Measurements from ENCODE around the gene GP1BB. TPM values are rescaled to one million over a fixed set of nuclear protein-coding genes. Genes with fewer than 3 reads are reported as not detected.
A peak's percentile ranks its signal among the peaks of the same experiment; 100 is the strongest.

The GP1BB gene
- total RNA-seq, 1 experiment from 2014 or later: 4.3 TPM

DNA sequence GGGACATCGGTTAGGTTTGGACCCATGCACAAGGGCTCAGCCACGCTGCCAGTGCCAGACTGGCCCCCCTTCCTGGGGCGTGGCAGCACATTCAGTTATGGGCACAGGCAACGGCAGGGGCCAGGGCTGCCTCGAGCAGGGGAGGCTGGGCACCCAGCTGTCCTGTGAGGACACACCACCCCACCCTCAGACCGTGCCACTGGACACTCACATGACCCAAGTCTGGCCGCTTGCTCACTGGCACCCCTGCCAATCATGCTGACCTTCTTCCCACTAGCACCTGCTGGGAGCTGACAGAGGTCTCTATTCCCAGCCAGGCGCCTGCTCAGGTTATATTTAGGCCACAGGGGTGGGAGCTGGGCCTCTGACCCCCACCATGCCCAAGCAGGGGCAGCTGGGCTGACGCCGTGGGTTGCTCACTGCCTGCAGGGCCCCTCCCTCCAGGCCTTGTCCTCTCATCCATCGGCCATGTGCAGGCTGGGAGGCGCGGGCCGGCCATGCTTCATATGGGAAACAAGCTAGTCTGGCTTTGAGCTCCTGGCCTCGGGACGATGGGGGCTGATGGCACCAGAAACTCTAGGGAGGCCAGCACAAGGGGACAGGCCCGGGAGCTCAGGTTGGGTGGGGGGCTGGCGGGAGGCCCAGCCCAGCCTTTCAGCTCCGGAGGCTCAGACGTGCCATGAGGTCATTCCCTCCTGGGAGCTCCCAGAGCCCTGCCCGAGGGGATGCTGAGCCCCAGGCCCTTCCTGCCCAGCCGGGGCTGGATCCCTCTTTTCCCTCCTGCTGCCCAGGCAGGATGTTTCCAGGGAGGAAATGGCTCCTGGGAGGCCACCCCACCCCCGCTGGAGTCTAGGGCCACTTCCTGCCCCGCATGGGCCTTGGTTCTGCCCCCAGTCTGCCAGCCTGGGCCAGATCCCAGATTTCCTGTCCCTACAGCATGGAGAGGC, 22.1 kb downstream of the GP1BB start:
- Mint-ChIP-seq H3K9me3 (no peaks in the 10 kb centered on the region), H3K4me3 (no peak overlapping the region), H3K36me3 (no peaks in the 10 kb centered on the region), H3K27ac (no peak overlapping the region), H3K27me3 (ENCODE audit: low read depth) (no peaks in the 10 kb centered on the region; the same call in 1 of the 2 replicates), H3K4me1 (0 out of 2 replicates have a peak, but pooled peaks cover 2% of the 10 kb centered on the region)
- no peak for DNase-seq (ENCODE audit: low spot score)
- TF ChIP-seq ETV6 (CRISPR knock-in tag; IDR thresholded peaks at IDR 0.05) (peak; percentile 31; the same call in 1 of the 2 replicates), SOX15 (CRISPR knock-in tag; IDR thresholded peaks at IDR 0.05) (no peak), RORB (CRISPR knock-in tag; IDR thresholded peaks at IDR 0.05) (no peak), AR (CRISPR knock-in tag; IDR thresholded peaks at IDR 0.05) (no peak)
- ChIA-PET POLR2A (no interaction called here), CTCF (interaction anchor here (0.8 to 4.4 kb wide), 15 partner anchors 8 to 208 kb away, joined by 3 to 42 read pairs (median 4); no protein-coding TSS in a partner anchor)
- peak; percentile 25; the same call in 1 of the 2 replicates for ATAC-seq

GRCh38 chr22:19746726-19747125, 23.4 kb downstream of the GP1BB start:
- Mint-ChIP-seq H3K9me3 (no peaks in the 10 kb centered on the region), H3K27me3 (ENCODE audit: low read depth) (peaks cover 1% of the 10 kb centered on the region; the same call in 1 of the 2 replicates), H3K4me3 (no peak overlapping the region), H3K27ac (no peak overlapping the region), H3K36me3 (no peaks in the 10 kb centered on the region), H3K4me1 (0 out of 2 replicates have a peak, but pooled peaks cover 2% of the 10 kb centered on the region)
- TF ChIP-seq TP53 (CRISPR knock-in tag; IDR thresholded peaks at IDR 0.05): no peak
- TF ChIP-seq, protein P1, sequence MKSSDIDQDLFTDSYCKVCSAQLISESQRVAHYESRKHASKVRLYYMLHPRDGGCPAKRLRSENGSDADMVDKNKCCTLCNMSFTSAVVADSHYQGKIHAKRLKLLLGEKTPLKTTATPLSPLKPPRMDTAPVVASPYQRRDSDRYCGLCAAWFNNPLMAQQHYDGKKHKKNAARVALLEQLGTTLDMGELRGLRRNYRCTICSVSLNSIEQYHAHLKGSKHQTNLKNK (CRISPR knock-in tag; IDR thresholded peaks at IDR 0.05): no peak
- TF ChIP-seq FOXJ3 (CRISPR knock-in tag; IDR thresholded peaks at IDR 0.05; ENCODE audit: borderline replicate concordance): no peak
- no peak for TF ChIP-seq PRRX2 (CRISPR knock-in tag; IDR thresholded peaks at IDR 0.05)
- no peak for TF ChIP-seq NFATC4 (CRISPR knock-in tag; IDR thresholded peaks at IDR 0.05)
- TF ChIP-seq RORB (CRISPR knock-in tag; IDR thresholded peaks at IDR 0.05): no peak
- TF ChIP-seq, protein P2, sequence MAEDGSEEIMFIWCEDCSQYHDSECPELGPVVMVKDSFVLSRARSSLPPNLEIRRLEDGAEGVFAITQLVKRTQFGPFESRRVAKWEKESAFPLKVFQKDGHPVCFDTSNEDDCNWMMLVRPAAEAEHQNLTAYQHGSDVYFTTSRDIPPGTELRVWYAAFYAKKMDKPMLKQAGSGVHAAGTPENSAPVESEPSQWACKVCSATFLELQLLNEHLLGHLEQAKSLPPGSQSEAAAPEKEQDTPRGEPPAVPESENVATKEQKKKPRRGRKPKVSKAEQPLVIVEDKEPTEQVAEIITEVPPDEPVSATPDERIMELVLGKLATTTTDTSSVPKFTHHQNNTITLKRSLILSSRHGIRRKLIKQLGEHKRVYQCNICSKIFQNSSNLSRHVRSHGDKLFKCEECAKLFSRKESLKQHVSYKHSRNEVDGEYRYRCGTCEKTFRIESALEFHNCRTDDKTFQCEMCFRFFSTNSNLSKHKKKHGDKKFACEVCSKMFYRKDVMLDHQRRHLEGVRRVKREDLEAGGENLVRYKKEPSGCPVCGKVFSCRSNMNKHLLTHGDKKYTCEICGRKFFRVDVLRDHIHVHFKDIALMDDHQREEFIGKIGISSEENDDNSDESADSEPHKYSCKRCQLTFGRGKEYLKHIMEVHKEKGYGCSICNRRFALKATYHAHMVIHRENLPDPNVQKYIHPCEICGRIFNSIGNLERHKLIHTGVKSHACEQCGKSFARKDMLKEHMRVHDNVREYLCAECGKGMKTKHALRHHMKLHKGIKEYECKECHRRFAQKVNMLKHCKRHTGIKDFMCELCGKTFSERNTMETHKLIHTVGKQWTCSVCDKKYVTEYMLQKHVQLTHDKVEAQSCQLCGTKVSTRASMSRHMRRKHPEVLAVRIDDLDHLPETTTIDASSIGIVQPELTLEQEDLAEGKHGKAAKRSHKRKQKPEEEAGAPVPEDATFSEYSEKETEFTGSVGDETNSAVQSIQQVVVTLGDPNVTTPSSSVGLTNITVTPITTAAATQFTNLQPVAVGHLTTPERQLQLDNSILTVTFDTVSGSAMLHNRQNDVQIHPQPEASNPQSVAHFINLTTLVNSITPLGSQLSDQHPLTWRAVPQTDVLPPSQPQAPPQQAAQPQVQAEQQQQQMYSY (CRISPR knock-in tag; IDR thresholded peaks at IDR 0.05): no peak
- TF ChIP-seq, protein P3, sequence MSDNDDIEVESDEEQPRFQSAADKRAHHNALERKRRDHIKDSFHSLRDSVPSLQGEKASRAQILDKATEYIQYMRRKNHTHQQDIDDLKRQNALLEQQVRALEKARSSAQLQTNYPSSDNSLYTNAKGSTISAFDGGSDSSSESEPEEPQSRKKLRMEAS (CRISPR knock-in tag; IDR thresholded peaks at IDR 0.05): no peak
- TF ChIP-seq NFYB (CRISPR knock-in tag; conservative IDR thresholded peaks at IDR 0.05; ENCODE audit: low read depth): no peak
- no peak for TF ChIP-seq CDX4 (CRISPR knock-in tag; IDR thresholded peaks at IDR 0.05; ENCODE audit: borderline replicate concordance)
- TF ChIP-seq, protein P4, sequence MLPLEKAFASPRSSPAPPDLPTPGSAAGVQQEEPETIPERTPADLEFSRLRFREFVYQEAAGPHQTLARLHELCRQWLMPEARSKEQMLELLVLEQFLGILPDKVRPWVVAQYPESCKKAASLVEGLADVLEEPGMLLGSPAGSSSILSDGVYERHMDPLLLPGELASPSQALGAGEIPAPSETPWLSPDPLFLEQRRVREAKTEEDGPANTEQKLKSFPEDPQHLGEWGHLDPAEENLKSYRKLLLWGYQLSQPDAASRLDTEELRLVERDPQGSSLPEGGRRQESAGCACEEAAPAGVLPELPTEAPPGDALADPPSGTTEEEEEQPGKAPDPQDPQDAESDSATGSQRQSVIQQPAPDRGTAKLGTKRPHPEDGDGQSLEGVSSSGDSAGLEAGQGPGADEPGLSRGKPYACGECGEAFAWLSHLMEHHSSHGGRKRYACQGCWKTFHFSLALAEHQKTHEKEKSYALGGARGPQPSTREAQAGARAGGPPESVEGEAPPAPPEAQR (CRISPR knock-in tag; IDR thresholded peaks at IDR 0.05): no peak
- no peak for TF ChIP-seq ZNF416 (CRISPR knock-in tag; IDR thresholded peaks at IDR 0.05)
- no peak for TF ChIP-seq TCF7 (CRISPR knock-in tag; IDR thresholded peaks at IDR 0.05; ENCODE audit: low read depth)
- TF ChIP-seq FOXP1 (CRISPR knock-in tag; IDR thresholded peaks at IDR 0.05; ENCODE audit: borderline replicate concordance): no peak
- TF ChIP-seq SMAD4 (CRISPR knock-in tag; IDR thresholded peaks at IDR 0.05): no peak
- TF ChIP-seq, protein P5, sequence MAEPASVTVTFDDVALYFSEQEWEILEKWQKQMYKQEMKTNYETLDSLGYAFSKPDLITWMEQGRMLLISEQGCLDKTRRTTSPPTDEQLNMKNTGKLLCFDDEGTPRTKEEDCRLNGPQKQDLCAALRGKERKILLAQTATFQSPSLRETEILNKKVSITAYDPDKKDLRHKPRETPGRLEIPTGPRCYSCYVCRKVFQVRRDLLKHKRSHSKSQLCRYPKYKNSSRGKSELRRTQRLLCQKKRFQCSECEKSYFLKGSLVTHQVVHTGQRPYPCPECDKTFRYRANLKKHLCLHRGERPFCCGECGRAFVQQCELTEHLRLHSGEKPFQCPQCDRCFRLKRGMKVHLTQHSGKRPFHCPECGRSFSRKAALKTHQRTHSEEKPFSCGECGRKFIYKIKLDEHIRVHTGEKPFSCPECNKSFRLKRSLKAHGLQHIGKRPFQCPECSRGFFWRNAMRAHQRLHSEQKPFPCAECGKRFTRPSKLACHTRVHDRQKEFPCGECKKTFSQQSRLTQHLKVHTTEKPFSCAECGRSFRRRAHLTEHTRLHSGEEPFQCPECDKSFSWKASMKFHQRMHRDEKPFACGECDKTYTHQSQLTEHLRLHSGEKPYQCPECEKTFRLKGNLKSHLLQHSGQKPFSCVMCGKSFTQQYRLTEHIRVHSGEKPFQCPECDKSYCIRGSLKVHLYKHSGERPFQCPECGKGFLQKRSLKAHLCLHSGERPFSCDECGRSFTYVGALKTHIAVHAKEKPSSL (CRISPR knock-in tag; conservative IDR thresholded peaks at IDR 0.05): no peak
- TF ChIP-seq ZNF138 (CRISPR knock-in tag; conservative IDR thresholded peaks at IDR 0.05): no peak
- TF ChIP-seq ZNF671 (CRISPR knock-in tag; IDR thresholded peaks at IDR 0.05): no peak
- no peak for DNase-seq (ENCODE audit: low spot score)
- POLR2A ChIA-PET: no interaction called here
- CTCF ChIA-PET: interaction anchor here (0.8 to 4.4 kb wide), 7 partner anchors 10 to 207 kb away, joined by 3 to 42 read pairs (median 5); partner anchors contain the start of gene GP1BB
- no peak for ATAC-seq

All from WTC11 (cell line).